Neural cell (in vitro differentiated cells): Measurements from ENCODE around the gene NSMF.

Experiments used
- EP300 ChIP-seq: fragments of 450-650 bp; conservative IDR thresholded peaks from 2 replicates; pipeline ENCODE4 v1.6.1; 2014; ENCODE audit warnings: antibody characterized with exemption, mild to moderate bottlenecking, moderate library complexity; ENCODE audit not compliant: poor library complexity, severe bottlenecking
- POLR2AphosphoS5 ChIP-seq: IDR thresholded peaks from 2 replicates; pipeline ENCODE4 v1.6.1; 2012
- RAD21 ChIP-seq: fragments of 450-650 bp; conservative IDR thresholded peaks from 2 replicates; pipeline ENCODE4 v1.6.1; 2014; ENCODE audit warnings: antibody characterized with exemption, mild to moderate bottlenecking, moderate library complexity
- REST ChIP-seq: IDR thresholded peaks from 2 replicates; pipeline ENCODE4 v1.6.1; 2012; ENCODE audit warnings: borderline replicate concordance
- SMC3 ChIP-seq: fragments of 450-650 bp; conservative IDR thresholded peaks from 2 replicates; pipeline ENCODE4 v1.6.1; 2014; ENCODE audit warnings: antibody characterized with exemption, mild to moderate bottlenecking, moderate library complexity; ENCODE audit not compliant: poor library complexity
- TAF1 ChIP-seq: IDR thresholded peaks from 2 replicates; pipeline ENCODE4 v1.6.1; 2012; ENCODE audit warnings: low read depth
- TF ChIP-seq, protein P1 (sequence below): fragments of 450-650 bp; IDR thresholded peaks from 2 replicates; pipeline ENCODE4 v1.5.1; 2014; ENCODE audit warnings: antibody characterized with exemption, mild to moderate bottlenecking, moderate library complexity; ENCODE audit not compliant: poor library complexity, severe bottlenecking

GRCh38 chr9:137478613-137478961 lies 19.5 kb upstream of the NSMF start:
- TF ChIP-seq, protein P1, sequence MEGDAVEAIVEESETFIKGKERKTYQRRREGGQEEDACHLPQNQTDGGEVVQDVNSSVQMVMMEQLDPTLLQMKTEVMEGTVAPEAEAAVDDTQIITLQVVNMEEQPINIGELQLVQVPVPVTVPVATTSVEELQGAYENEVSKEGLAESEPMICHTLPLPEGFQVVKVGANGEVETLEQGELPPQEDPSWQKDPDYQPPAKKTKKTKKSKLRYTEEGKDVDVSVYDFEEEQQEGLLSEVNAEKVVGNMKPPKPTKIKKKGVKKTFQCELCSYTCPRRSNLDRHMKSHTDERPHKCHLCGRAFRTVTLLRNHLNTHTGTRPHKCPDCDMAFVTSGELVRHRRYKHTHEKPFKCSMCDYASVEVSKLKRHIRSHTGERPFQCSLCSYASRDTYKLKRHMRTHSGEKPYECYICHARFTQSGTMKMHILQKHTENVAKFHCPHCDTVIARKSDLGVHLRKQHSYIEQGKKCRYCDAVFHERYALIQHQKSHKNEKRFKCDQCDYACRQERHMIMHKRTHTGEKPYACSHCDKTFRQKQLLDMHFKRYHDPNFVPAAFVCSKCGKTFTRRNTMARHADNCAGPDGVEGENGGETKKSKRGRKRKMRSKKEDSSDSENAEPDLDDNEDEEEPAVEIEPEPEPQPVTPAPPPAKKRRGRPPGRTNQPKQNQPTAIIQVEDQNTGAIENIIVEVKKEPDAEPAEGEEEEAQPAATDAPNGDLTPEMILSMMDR, result no peak
- no peak for TF ChIP-seq EP300
- no peak for TF ChIP-seq RAD21
- TF ChIP-seq TAF1, result no peak
- no peak for TF ChIP-seq POLR2AphosphoS5
- TF ChIP-seq SMC3, result no peak
- no peak for TF ChIP-seq REST
